RWPE1 (cell line): Measurements from ENCODE around the gene C4orf54.
A peak's percentile ranks its signal among the peaks of the same experiment; 100 is the strongest.

Experiments used
- CTCF ChIA-PET: fragments of 350-600 bp; sonication (Branson Sonifier 250); formaldehyde crosslinking; extraction: SDS; loops from one replicate; lab custom pipeline; 2021; lab: Yijun Ruan, JAX
- POLR2A ChIA-PET: fragments of 400-600 bp; formaldehyde crosslinking; extraction: SDS; loops from one replicate; lab custom pipeline; 2020; ENCODE audit warnings: antibody characterized with exemption; ENCODE audit not compliant: low non-redundant PET; lab: Yijun Ruan, JAX
- DNase-seq: peaks from one replicate; pipeline ENCODE4 v3.0.0; 2012; ENCODE audit warnings: low spot score
- H3K27ac ChIP-seq: fragments of 450-650 bp; 2 replicates; pipeline ENCODE4 v1.5.1; 2017
- TF ChIP-seq, protein P1 (sequence below): fragments of 450-650 bp; conservative IDR thresholded peaks from 2 replicates; pipeline ENCODE4 v1.5.1; 2017; ENCODE audit warnings: low read depth, mild to moderate bottlenecking

C4orf54 gene

DNA sequence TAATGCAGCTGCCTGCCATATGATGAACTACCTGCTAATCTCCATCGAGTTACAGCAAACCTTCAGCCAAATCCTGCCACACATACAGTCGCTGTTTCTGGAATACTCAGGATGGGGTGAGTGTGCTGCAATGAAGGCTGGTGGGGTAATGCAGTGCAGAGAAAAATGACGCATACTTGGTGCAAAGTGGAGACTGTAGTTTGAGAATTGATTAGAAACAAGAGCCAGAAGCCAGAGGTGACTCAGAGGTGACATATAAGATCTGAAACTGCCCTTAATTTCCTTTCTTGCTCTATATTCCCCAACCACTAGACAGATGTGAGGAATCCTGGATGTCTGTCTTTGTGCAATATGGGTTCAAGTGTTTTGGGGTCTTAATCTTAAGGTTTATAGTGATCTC is 22.0 kb downstream of the C4orf54 start:
- ChIA-PET POLR2A (no interaction called here), CTCF (no interaction called here)
- TF ChIP-seq, protein P1, sequence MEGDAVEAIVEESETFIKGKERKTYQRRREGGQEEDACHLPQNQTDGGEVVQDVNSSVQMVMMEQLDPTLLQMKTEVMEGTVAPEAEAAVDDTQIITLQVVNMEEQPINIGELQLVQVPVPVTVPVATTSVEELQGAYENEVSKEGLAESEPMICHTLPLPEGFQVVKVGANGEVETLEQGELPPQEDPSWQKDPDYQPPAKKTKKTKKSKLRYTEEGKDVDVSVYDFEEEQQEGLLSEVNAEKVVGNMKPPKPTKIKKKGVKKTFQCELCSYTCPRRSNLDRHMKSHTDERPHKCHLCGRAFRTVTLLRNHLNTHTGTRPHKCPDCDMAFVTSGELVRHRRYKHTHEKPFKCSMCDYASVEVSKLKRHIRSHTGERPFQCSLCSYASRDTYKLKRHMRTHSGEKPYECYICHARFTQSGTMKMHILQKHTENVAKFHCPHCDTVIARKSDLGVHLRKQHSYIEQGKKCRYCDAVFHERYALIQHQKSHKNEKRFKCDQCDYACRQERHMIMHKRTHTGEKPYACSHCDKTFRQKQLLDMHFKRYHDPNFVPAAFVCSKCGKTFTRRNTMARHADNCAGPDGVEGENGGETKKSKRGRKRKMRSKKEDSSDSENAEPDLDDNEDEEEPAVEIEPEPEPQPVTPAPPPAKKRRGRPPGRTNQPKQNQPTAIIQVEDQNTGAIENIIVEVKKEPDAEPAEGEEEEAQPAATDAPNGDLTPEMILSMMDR, result no peak
- H3K27ac ChIP-seq, result no peak overlapping the region
- DNase-seq, result no peak

DNA sequence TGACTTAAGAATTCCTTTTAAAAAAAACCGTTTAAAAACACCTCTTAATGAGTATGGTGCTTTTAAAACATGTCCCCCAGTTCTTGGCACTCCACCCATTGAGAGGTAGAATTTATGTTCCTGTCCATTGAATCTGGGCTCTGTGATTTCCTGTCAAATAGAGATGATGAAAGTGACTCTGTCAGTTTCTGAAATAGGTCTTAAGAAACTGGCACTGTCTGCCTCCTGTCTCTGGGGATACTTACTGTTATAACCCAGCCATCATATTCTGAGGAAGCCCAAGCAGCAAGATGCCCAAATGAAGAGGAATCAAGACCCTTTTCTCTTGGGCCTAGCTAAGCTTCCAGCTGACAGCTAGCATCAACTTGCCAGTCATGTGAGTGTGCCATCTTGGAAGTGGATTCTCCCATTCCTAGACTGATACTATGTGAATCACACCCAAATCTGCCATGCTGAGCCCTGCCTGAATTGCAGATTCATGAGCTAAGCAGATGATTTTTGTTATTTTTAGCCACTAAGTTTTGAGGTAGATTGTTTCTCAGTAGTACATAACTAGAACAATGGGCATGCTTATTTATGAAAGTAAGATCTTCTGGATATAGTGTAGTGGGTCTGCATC is 22.8 kb downstream of the C4orf54 start:
- TF ChIP-seq, protein P1, result no peak
- CTCF ChIA-PET, result no interaction called here
- H3K27ac ChIP-seq, result no peak overlapping the region
- no peak for DNase-seq
- POLR2A ChIA-PET, result no interaction called here

DNA sequence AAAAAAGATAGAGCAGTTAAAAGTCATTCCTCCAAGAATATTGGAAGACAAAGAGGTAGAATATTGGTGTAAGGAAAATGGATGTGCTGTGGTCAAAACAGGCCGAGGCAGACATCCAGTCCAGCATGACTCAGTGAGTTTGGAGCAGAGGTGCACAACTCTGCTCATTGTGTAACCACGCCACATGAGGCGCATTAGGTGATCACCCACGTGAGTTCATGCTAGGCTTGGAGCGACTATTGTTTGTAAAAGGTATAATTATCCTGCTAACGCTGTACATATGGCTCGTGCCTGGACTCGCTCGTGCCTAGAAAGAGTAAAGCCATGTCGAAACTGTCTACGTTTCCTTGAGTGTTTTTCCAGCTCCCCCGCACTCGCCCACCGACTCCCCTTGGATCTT is 23.9 kb downstream of the C4orf54 start:
- H3K27ac ChIP-seq, result peak overlapping the region; percentile 46; the same call in 1 of the 2 replicates
- ChIA-PET CTCF (no interaction called here), POLR2A (no interaction called here)
- peak; percentile 39 for DNase-seq
- TF ChIP-seq, protein P1, result no peak

DNA sequence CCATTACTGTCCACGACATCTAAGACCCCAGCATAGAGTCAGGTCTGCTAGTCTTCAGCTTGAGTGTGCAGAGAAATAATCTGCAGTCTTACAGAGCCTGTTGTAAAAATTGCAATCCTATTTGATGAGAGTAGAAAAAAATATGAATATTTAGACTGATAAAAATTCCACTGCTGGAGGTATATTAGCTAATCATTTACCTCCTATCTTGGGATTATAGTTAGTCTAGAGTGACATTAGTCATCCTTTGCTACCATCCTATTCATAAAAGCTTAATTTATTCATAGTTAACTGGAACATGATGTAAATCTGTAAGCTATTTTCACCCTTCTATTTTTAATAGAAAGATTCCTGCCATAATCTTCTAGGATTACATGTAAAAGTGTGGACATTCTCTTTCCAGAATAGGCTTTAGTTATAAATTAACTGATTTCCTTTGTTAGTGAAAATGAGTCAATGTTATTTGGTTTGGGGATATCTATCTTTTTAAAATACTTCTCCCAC is 26.7 kb downstream of the C4orf54 start:
- DNase-seq, result no peak
- no peak overlapping the region for H3K27ac ChIP-seq
- CTCF ChIA-PET, result no interaction called here
- POLR2A ChIA-PET, result no interaction called here
- TF ChIP-seq, protein P1, result no peak

DNA sequence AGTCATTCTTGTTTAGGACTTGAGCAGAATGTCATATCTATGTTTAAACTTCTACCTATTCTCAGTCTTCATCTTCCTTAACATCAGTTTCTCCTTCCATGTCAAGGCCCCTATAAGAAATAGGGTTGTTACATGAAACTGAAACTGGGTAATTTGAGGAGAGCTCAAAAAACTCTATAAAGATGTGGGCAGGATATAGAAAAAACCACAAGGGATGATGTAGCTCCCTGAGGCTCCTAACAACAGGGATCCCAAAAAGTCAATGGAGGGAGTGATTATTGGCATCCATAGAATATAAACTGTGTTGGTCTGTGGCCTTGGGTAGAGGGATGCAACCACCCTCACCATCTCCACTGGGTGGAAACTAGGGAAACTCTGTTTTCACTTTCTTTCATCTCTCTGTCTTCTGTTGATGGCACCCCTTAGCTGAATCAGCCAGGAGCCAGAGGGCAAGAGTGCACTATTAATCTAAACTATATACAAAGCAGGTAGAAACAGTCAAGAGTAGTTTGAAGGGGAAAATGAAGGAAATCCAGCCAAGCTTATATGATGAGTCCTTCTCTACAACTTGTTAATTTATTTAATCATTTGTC is 27.6 kb downstream of the C4orf54 start:
- CTCF ChIA-PET, result interaction anchor here (0.6 kb wide), 1 partner anchor 13 kb away, joined by 3 read pairs; no protein-coding TSS in a partner anchor

DNA sequence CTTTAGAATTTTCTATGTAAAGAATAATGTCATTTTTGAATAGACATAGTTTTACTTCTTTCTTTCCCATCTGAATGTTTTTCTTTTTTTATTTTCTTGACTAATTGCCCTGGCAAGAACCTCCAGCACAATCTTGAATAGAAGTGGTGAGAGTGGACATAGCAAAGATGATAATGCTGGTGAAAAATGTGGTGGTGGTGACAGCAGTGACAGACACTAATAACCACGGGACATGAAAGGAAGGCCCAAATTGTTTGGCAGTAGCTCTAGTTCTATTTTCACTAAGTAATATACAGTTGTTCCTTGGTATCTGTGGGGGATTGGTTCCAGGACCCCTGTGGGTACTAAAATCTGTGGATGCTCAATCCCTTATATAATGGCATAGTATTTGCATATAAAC is 29.6 kb downstream of the C4orf54 start:
- TF ChIP-seq, protein P1, result no peak
- CTCF ChIA-PET, result no interaction called here
- POLR2A ChIA-PET, result no interaction called here
- no peak overlapping the region for H3K27ac ChIP-seq
- no peak for DNase-seq

More for the DNA sequence above, 27.6 kb downstream of the C4orf54 start:
- POLR2A ChIA-PET, result no interaction called here
- H3K27ac ChIP-seq, result no peak overlapping the region
- no peak for DNase-seq
- TF ChIP-seq, protein P1, result no peak
